Sciatic nerve (tissue), 2 donors: Measurements from ENCODE around the gene RTKN2. TPM values are rescaled to one million over a fixed set of nuclear protein-coding genes. Genes with fewer than 3 reads are reported as not detected.

Experiments used
- ATAC-seq: fragments of 200-7000 bp; cut with Tn5 transposase; one replicate; pipeline ENCODE4 v1.9.1; 2020; ENCODE audit warnings: mild to moderate bottlenecking, moderate library complexity
- DNase-seq: peaks from one replicate; pipeline ENCODE4 v3.0.0-alpha.2; 2020; ENCODE audit warnings: low spot score
- intact Hi-C: fragments of 100-400 bp; cut with DNase I; formaldehyde crosslinking; loops from one replicate; pipeline ENCODE4 v1.14.2; 2022
- total RNA-seq: library from RNA; stranded (reverse); fragmentation: NEBNext Ultra II Directional; extraction: Animal tissue kit (Norgen Biotek cat#: 25700); gene quantifications from one replicate; pipeline ENCODE4 v1.2.1, GENCODE V29; 2021
- donor health status: DM: no; HTN: no; CAD: no.
- donor health status: DM: no; HTN: no; CAD: no.

RTKN2 gene
- total RNA-seq, 1 donor from 2014 or later: 0.22 TPM

DNA sequence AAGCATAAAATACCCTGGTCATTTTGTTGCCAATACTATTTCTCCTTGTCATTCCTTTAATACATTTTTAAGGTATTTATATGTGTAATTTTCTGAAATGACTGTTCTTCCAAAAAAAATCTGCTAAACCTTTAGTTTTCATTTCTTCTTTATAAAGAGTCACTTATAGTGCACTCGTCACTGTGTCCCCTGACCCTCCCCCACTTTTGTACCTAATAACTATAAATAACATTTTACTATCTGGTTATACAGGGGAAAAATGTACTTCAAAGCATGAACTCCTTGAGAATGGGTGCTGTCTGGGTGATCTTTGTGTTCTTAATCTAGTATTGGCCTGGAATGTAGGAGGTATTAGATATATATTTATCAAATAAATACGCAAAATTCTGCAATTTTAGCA, 31.1 kb downstream of the RTKN2 start:
- ATAC-seq (no peak), DNase-seq (no peak)
- intact Hi-C loops: no loop called here

DNA sequence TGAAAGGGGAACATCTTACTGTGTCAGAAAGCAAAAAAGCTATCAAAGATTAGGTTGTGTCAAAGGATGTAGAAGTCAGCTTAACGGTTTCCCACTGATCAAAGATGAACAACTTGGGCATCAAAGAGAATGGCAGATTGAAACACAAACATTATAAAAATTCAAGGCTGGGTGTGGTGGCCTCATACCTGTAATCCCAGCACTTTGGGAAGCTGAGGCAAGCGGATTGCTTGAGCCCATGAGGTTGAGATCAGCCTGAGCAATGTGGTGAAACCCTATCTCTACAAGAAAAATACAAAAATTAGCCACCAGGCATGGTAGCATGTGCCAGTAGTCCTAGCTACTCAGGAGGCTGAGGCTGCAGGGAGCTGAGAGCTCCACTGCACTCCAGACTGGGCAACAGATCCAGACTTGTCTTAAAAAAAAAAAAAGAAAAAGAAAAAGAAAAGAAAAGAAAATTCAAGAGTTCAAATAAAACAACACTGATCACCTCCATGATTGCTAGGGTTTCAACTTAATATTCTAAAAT, 34.5 kb downstream of the RTKN2 start:
- intact Hi-C loops: no loop called here
- no peak for DNase-seq
- no peak for ATAC-seq

DNA sequence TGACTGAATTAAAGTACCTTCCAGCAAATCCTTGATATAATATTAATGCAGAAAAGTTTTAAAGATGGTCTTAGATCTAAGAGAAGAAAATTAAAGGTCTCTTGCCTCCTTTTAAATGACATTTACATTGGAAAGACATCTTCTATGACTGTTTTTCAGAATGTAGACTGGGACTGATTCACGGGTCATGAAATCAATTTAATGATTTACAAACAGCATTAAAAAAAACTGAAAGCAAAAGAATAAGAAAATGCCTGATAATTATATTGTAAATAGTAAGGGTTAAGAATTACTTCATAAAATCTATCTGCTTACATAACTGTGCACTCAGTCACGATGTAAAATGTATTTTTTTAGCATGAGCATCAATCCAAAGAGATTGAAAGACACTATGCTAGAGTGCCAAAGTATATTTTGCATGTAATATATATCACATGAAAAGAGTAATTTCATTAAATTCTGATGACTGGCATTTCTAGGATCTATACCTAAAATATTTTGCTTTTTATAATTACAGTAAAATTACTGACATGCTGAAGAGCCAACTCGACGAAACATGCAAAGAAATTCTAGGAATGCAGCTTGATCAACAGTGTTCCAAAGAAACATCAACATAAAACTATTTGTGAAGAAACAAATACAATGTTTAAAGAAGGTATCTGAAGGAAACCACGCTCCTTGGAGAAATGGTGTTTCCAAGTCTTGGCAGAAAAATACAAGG, 35.1 kb downstream of the RTKN2 start:
- ATAC-seq: no peak
- no peak for DNase-seq
- intact Hi-C loops: no loop called here

DNA sequence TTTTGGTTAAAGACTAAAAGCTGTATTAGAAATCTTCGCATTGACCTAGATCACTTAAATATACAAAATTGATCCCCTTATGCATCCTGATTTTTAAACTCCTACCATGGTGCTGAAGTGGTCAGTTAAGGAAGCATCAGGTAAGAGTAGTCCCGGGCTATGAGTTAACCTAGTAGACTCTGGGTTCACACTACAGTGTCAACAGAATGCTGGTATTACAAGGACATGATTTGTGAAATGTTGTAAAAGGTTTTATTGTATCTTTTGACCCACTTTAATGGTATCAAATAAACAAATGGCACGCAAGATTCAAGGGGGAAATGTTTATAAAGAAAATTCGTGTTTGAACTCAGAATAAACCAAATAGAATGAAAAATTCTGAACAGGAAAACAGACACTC, 36.8 kb downstream of the RTKN2 start:
- no peak for DNase-seq
- intact Hi-C loops: no loop called here
- no peak for ATAC-seq

DNA sequence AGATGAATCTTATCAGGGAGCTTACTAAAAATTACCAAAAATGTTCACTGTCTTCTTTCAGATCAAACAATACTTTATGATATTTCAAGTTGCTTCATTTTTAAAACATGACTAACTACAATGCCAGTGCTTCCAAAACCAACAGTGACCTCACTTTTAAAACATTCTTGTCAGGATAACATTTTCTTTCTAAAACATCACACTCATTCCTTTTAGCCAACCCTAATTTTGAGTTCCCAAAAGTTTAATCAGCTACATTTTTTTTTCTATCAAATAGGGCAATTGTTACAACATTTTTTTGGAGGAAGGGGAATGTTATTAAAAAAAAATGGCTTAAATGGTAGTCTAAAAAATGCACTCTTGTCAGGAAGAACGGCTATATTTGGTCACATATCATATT, 37.3 kb downstream of the RTKN2 start:
- ATAC-seq: peak; percentile 74
- intact Hi-C loops: no loop called here
- DNase-seq: no peak

DNA sequence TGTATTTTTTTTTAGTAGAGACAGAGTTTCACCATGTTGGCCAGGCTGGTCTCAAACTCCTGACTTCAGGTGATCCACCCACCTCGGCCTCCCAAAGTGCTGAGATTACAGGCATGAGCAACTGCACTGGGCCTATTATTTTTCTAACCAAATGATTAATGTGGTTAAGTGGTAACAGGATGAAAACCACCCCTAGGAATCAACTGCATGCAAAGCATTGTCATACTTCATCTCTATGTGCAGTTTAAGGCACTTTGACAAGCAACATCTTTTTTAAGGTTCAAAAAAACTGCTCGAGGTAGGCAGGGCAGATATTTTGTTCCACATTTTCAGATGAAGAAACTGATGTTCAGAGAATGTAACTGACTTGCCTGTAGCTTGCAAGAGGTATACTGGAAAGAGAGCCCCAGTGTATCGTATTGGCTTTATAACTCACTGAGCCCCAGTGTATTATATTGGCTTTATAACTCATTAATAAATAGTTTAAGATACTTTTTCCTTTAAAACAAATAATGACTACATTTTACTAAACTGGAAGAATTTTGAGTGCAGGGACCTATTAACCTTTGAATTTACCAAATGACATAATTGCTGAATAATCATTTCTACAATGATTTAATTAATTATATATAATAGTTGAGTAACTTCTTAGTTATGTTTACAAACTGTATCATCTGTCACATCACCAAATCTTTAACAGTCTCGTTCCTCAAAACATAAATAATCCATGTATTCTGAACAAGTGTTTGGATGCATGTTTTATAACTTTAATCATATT, 38.1 kb downstream of the RTKN2 start:
- DNase-seq (no peak), ATAC-seq (no peak)
- intact Hi-C loops: no loop called here

DNA sequence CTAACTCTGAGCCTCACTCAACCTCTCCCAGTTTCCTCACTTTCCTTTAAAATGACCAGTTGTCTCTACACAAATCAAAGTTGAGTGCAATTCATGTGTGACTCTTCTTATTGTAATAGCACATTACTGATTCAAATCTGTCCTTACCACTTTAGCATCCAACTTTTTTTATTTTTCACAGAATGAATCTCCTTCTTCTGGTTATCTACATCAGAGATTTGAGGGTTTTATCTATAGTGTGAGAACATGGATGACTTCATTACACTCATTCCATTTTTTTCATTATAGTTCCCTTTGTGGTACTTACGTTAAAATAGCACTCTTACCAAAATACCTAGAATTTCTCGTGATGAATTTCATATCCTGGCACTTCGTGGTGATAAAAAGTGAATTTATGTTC, 43.3 kb downstream of the RTKN2 start:
- ATAC-seq: no peak
- no peak for DNase-seq
- intact Hi-C loops: no loop called here

DNA sequence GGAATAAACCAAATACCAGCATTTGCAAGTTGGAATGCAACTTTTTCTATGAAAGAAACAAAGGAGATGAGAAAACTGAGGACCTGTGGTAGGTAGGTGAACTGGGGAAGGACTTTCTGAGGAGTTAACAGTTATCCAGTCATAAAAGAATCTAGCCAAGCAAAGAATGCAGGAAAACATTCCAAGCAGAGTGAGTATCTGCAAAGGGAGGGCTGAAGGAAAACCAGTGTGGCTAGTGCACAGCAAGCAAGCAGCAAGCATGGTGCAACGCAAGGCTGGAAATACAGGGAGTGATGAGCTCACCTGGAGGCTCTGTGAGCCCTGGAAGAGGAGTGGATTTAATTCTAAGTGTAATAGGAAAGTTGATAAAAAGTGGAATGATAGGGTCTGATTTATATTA, 44.0 kb downstream of the RTKN2 start:
- intact Hi-C loops: no loop called here
- DNase-seq (no peak), ATAC-seq (no peak)

DNA sequence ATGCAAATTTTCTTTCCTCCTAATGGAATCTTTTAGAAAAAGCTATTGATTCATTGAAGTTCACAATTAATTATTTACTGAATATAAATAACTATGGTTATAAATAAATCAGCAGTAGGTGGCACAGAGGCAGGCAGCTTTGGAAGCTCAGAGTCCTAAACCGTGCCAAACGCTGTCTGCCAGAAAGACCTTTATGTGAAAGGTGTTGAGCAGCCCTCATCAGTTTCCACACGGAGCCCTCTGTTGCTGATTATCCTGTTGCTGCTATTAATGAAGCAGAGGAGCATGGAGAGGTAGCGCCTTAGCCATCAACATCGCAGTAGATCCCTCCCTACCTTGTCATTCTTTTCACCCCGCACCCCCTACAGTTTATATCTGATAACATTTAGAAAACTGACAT, 51.0 kb downstream of the RTKN2 start:
- ATAC-seq: no peak
- DNase-seq: no peak
- intact Hi-C loops: no loop called here

DNA sequence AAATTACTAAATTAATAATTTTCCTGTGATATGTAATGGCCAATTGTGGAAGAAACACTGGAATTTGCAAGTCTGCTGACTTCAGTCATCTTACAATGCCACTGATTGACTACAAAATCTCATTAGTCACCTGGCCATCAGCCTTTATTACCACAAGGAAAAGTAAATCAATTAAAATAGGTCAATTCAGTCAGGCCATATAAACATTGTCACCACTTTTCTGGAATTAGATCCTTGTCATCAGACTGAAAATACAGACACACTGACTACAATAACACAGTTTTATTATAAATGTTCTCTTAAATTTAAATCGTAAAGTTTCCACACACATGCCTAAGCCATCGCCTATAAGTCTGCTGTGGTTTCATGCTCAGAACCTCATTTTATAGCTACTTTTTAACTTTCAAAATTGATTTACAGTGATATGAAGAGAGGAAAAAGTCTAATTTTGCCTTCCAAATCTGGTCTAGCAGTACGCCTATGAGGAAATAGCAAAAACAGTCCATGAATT, 54.2 kb downstream of the RTKN2 start:
- no peak for ATAC-seq
- no peak for DNase-seq
- intact Hi-C loops: no loop called here

DNA sequence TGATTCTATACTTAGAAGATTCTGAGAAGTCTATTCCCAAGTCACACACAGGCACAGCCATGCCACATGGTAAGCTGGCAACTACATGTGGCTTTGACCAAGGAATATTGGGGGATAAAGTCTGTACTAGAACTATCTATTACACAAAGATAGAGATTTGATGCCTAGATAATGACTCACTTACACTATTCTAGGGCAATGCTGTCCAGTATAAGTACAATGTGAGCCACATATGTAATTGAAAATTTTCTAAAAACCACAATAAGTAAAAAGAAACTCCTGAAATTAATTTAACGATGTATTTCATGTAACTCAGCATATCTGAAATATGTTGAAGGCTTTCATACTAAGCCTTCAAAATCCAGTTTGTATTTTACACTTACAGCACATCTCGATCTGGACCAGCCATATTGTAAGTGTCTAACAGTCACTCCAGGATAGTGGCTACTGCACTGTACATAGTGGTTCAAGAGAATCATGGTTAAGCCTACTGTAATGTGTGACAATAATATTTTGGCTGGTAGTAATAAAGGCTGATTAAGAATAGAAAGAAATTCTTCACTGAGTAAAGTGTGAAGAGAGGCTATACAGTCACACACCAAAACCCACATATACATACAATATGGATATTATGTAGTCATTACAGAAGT, 62.8 kb downstream of the RTKN2 start:
- ATAC-seq (no peak), DNase-seq (no peak)
- intact Hi-C loops: no loop called here

DNA sequence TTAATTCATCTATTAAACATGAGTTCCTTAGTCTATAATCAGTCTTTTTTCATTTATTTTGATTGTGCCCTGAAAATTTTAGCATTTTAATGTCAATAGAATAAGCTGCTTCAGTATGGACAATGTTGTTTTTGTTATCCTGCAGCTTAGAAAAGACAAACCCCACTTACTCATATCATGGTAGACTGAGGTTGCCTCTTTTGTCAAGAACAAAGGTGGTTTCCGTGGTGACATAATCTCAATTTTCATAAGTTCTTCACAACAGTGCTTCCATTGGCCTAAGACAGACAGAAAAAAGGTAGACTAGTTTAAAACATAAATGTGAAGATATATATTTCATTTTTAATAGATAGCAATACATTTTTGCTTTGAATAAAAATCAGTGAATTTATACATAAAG, 69.1 kb downstream of the RTKN2 start:
- ATAC-seq (no peak), DNase-seq (no peak)
- intact Hi-C loops: no loop called here

DNA sequence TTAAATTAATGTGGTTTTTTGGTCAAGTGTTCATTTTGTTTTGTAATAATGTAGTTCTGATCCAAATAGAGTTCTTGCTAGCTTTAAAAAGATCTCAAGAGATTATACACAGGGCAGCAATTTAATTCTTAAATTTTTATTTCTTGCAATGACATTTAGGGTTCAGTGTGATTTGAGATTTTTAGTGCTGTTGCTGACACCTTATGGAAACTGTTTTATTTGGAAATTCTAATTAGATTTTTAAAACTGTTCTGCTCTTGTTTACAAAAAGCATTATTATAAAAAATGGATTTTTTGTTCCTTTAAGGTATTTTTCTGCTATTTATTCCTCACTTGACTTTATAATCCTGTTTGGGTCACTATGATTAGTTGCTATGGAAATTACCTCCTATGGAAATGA, 72.1 kb downstream of the RTKN2 start:
- intact Hi-C loops: no loop called here
- ATAC-seq: peak; percentile 26

DNA sequence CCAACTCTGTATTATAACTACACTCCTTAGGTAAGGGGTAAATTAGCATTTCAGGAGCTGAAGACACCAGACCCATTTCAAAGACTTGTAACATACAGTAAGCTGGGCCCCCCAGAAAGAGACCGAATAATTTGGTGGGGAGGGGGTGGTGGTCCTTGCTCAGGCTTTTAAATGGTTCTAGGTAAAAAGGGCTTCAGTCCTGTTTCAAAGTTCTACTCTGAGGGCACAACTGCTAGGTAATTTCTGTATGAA, 73.0 kb downstream of the RTKN2 start:
- no peak for DNase-seq
- intact Hi-C loops: no loop called here
- no peak for ATAC-seq

More for the DNA sequence above, 72.1 kb downstream of the RTKN2 start:
- no peak for DNase-seq

DNA sequence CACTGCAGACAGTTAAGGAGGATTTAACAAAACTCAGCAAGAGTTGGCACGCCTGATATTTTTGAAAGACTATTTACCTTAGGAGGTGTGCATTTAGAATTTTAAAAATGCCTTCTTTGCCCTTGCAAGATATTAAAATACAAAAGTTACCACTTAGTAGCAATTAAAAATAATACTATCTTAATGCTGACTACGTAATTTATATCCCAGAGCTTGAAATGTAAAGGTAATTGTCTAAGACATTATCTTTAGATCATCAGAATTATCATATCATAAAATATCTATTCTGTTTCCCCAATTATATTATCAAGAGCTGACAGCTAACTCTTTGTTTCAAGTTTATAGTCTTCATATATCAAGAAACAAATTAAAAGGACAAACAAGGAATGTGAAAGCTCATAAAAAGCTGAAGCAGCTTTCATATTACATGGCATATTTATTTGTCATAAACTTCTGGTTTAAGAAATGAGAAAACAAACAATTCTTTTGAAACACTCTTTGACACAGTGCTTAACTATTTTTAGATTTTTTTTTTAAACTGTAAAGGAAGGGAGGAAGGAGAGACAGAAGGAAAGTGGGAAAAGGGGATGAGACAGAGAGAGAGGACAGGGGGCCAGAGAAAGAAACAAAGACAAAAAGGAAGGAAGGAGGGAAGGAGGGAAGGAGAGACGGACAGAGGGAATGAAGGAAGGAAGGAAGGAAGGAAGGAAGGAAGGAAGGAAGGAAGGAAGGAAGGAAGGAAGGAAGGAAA, 73.5 kb downstream of the RTKN2 start:
- DNase-seq (no peak), ATAC-seq (no peak)
- intact Hi-C loops: no loop called here

DNA sequence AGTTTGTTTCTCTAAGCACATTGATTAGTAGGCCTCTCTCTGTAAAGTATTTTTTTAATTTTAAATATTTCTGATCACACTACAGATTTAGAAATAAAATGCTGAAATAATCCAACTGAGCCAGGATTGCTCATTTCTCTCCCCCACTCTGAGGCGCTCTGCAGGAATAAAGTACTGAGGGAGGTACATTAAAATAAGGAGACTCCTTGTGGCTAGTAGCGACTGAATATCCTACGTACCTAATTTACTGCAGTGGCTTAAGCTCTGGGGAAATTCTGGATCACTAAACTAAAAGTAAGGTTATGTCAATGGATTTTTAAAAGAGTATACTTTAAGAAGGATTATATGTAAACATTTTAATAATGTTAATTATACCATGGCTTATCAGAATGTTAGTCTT, 75.2 kb downstream of the RTKN2 start:
- no peak for DNase-seq
- intact Hi-C loops: no loop called here
- ATAC-seq: no peak

DNA sequence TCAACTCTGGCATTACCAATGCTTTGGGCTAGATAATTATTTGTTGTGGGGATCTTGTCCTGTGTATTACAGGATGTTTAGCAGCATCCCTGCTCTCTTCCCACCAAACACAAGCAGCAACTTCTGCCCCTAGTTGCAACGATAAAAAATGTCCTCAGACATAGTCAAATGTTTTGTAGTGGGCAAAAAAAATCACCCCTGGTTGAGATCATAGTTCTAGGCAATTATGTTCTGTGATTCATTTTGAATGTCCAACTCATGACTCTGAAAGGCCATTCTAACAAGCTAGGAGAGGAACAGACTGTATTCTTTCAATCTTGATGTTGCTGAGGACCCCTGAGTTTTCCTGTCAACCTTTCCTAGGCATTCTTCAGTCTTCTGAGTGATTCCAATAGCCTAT, 79.5 kb downstream of the RTKN2 start:
- DNase-seq: no peak
- intact Hi-C loops: no loop called here
- ATAC-seq: no peak

DNA sequence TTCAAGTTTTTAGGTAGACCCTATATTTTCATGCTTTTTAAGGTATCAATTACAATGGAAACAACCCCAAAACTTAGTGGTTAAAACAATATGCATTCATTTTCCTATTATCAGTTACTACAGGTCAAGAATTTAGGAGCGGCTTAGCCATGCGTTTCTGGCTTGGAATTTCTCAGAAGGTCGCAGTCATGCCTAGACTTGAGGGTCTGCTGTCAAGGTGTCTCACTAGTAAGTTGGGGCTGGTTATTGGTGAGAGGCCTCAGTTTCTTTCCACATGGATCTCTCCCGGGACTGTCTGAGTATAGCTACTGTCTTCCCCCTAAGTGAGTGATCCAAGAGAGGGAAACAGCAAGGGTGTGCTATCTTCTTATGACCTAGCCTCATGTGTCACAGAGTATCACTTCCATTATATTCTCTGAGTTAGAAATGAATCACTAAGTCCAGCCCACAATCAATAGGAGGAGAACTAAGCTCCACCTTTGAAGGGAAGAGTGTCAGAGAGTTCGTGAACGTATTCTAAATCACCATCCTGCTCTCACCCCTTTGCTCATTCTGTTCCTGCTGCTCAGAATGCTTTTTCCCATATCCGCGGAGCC, 80.5 kb downstream of the RTKN2 start:
- ATAC-seq: no peak
- intact Hi-C loops: no loop called here
- DNase-seq: no peak

DNA sequence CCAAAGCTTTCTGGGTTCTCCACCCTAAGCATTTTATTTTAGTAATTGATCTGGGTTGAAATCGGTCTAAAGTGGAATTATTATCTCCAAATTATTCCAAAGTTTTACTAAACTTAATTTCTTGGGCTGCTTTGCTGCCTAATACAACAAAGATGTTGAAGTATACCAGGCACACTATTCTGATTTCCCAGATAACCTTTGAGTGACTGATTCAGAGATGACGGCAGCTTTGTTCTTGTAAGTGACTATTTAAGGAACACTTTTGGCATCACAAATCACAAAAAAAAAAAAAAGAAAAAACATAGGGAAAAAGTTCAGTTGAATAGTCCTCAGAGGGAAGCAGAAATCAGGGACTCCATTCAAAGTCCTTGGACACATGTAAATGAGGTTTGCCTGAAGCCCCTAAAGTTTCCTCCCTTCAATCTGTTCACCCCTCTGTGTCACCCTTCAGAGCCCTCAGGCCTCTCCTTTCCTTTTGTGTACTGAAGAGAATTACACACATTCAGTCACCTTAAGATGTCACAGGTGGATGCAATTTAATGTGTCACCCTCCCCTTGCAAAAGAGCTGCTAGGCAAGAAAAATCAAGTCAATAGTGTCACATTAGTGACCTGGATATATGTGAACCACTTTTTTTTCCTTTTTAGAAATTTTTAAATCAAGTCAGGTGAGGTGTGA, 81.5 kb downstream of the RTKN2 start:
- ATAC-seq: no peak
- intact Hi-C loops: no loop called here
- no peak for DNase-seq
